ENCODE measurements around the gene MIPEP.

- no peak for TF ChIP-seq CTCF (IDR thresholded peaks at IDR 0.05; ENCODE audit: low read length)
- TF ChIP-seq EZH2 (IDR thresholded peaks at IDR 0.05; ENCODE audit: borderline replicate concordance, low read length), result no peak
Observed at GRCh38 chr13:23902975-23903905, 14.0 kb upstream of the MIPEP start.

Data from OCI-LY1 (cell line).